GM04504 (cell line): ENCODE measurements around the gene MTA3.
"Not testable (repeated sequence)": the region's sequence is repeated elsewhere in the genome, so short reads cannot be mapped to it uniquely, and the experiment has no call there.

Source experiments
- DNase-seq: peaks from one replicate; pipeline ENCODE4 v3.0.0-alpha.2; 2012; ENCODE audit warnings: low read depth

The MTA3 gene

DNA sequence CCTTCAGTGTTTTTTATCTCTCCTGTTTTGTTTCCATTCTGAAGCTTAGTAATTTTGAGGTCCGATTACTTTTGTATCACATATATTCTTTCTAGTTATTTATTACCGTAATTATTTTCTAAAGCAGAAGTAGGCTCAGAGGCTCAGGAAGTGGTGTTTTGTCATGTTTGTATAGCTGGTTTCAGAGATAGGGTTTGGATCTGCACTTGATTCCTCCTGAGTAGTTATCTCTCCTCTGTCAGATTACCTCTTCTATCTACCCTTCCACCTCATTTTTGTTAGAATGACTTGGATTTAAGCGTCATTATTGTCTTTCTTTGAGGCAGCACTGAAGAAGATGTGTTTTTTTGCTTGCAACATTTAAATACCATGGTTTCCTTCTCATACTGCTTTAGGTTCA is 95.4 kb downstream of the MTA3 start:
- DNase-seq: no peak

- DNase-seq: no peak
Measured at GRCh38 chr2:42673989-42674579, 105.7 kb downstream of the MTA3 start.

- no peak for DNase-seq
Measured at GRCh38 chr2:42675815-42676214, 107.4 kb downstream of the MTA3 start.

GRCh38 chr2:42685303-42685702 is 116.9 kb downstream of the MTA3 start:
- no peak for DNase-seq

DNA sequence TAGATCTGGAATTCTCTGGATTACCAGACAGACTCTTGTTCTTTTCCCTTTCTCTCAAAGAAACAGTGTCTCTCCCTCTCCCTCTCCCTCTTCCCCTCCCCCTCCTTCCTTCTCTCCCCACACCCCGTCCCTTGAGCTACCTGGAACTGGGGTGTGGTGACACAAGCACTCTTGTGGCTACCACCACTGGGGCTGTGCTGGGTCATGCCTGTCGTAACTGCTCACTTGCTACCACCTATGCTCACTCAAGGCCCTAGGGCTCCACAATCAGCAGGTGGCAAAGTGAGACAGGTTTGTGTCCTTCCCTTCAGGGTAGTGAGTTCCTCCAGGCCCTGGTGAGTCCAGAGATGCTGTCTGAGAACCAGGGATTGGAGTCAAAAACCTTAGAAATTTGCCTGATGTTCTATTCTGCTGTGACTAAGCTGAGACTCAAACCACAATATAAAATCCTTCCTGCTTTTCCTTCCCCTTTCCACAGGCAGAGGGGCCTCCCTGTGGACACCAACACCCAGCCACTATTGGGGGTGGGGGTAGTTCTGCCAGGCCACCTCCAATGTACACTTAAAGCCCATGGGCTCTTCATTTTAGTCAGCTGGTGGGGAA is 124.7 kb downstream of the MTA3 start:
- DNase-seq: no peak

GRCh38 chr2:42693688-42694479 is 125.5 kb downstream of the MTA3 start:
- DNase-seq: no peak

GRCh38 chr2:42696987-42697386 is 128.6 kb downstream of the MTA3 start:
- DNase-seq: no peak

GRCh38 chr2:42698940-42699339 is 130.5 kb downstream of the MTA3 start:
- DNase-seq: no peak

DNA sequence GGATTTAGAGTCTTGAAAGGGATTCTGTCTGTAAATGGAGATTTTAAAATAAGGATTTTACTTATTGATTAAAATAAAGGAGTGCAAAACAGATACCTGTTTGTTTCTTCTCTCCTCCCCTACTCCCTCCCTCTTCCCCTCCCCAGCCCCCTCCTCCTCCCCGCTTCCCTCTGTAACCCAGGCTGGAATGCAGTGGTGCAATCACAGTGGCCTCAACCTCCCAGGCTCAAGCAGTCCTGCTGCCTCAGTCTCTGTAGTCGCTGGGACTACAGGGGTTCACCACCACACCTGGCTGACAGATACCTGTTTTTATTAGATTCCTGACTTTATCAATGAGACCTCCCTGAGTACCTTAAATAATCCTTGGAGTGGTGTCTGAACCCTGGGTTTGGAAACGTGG is 138.4 kb downstream of the MTA3 start:
- no peak for DNase-seq

GRCh38 chr2:42708179-42708578 is 139.7 kb downstream of the MTA3 start:
- no peak for DNase-seq

- DNase-seq: no peak
Measured at GRCh38 chr2:42711896-42712295, 143.5 kb downstream of the MTA3 start.

- no peak for DNase-seq
Measured at GRCh38 chr2:42712934-42713333, 144.5 kb downstream of the MTA3 start.

- no peak for DNase-seq
Measured at GRCh38 chr2:42713920-42714319, 145.5 kb downstream of the MTA3 start.

DNA sequence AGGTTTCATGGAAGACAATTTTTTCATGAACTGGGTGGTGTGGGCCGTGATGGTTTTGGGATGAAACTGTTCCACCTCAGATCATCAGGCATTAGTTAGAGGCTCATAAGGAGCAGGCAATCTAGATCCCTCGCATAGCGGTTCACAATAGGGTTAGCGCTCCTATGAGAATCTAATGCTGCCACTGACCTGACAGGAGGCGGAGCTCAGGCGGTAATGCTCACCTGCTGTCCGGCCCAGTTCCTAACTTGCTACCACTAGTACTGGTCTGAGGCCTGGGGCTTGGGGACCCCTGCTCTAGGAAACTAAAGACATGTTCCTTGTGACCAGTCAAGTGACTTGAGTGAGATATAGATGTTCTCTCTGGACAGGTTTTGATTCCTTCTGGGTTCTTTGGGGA is 146.3 kb downstream of the MTA3 start:
- no peak for DNase-seq

GRCh38 chr2:42721898-42722297 is 153.5 kb downstream of the MTA3 start:
- no peak for DNase-seq

DNA sequence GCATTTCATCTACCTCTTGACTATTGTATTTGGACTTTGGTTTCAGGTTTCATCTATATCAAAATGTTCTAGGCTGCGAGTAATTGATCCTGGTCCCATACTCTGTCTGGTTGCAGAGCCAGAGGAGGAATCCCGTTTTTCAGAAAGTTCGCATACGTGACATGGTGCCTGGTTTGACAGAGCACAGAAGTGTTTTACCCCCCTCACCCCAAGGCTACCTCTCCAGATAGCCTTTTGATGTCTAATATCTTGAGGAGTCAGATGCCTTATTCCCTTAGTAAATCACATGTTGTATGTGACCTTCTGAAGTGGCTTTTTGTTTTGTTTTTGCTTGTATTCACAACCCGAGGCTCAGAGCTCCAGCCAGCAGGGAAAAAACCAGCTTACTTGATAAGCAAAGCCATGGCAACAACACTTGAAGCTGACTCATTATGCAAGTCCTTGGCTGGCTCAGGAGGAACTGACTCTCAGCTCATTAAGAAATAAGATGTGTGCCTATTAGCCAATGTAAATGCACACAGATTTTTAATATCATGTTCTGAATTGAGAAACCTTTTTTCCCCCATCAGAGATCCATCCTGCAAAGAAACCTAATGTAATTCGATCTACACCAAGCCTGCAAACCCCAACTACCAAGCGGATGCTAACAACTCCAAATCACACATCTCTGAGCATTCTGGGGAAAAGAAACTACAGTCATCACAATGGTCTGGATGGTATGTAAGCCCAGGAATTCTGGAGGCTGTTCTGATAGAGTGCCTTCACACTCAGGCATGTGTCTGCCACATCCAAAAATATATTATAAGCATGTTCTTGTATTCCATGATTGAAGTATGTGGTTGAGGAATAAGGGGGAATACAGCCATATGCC is 154.1 kb downstream of the MTA3 start:
- peak; percentile 80 for DNase-seq

DNA sequence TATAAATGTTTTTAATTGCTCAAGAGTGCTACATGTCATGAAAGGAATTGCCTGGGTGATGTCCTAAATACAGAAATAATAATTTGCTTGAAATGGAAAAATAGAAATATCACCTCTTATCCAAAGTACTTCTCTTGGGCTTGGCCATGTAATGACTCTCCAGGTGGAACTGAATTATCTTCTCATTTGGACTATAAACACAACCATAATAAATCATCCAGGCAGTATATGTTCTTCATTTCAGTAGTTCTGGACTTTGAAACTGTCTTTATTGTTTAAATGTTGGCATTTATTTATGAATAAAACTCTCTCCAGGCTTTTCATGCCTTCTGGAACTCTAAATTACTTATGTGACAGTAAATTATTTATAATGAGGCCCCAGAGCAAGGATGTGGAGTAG is 155.0 kb downstream of the MTA3 start:
- DNase-seq: no peak

DNA sequence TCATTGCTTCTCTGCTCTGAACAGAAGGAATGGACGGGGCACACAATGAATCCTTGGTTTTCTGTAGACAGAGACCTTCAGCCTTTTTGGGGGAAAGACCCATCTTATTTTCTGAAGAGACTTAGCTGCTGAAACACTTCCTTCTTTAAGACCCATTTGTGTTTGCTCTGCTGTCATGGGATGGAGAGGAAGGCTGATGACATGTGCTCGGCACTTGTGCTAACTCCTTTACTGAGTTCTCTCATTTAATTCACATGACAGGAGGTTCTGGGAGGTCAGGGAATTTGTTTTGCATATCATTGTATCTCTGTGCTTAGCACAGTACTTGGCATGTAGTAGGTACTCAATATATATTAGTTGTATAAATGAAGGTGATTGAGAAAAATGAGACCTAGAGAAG is 156.5 kb downstream of the MTA3 start:
- DNase-seq: no peak

DNA sequence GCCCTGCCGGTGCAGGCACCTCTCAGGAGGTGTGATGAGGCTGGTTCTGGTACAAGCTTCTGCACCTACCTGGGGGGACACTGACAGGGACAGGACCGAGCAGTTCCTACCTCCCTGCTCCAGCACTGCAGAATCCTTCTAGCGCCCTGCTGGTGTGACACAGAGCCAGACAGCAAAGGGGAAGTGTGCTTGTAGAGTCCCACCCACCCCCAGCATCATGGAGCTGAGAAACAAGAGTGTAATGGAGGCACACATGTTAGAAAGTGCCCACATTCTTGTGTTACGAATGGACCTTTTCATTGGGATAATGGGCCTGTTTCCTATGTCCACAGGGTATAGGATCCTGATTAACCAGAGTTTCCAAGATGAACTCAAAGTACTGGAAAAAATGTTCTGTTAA is 157.2 kb downstream of the MTA3 start:
- DNase-seq: no peak

DNA sequence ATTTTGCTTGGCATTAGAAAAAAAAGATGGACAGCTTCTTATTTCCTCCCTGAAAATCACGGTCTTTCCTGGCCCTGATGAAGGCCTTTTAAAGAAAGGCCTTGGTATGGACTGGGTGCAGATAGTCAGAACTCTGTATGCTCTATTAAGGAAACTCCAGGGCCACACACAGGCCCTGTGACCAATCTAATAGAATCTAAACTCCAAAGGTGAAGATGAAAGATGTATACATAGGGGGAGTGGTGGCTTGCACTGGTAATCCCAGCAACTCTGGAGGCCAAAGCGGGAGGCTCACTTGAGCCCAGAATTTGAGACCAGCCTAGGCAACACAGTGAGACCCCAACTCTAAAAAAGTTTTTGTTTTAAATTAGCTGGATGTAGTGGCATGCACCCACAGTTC is 158.2 kb downstream of the MTA3 start:
- DNase-seq: no peak

DNA sequence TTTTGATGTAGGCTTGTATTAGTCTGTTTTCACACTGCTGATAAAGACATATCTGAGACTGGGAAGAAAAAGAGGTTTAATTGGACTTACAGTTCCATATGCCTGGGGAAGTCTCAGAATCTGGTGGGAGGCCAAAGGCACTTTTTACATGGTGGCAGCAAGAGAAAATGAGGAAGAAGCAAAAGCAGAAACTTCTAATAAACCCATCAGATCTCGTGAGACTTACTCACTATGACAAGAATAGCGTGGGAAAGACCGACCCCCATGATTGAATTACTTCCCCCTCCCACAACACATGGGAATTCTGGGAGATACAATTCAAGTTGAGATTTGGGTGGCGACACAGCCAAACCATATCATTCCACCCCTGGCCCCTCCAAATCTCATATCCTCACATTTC is 162.9 kb downstream of the MTA3 start:
- DNase-seq: not testable (repeated sequence)

DNA sequence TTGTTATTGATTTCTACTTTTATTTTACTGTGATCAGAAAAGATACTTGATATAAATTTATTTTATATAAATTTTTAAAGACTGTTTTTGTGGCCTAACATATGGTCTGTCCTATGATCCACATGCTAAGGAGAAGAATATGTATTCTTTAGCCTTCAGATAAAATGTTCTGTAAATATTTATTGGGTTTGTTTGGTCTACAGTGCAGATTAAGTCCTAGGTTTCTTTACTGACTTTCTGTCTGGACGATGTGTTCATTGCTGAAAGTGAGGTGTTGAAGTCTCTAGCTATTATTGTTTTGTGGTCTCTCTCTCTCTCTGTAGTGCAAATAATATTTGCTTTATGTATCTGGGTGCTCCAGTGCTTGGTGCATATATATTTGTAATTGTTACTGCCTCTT is 165.4 kb downstream of the MTA3 start:
- DNase-seq: no peak
